ENCODE data around the gene CXCR5. TPM values are rescaled to one million over a fixed set of nuclear protein-coding genes. Genes with fewer than 3 reads are reported as not detected.

Gene CXCR5
- total and polyA plus RNA-seq, 10 of the 15 experiments (the other 5 are each of a cell fraction or from before 2014, with no cell fraction given) = 0.03 to 0.63 (median 0.25) TPM

DNA sequence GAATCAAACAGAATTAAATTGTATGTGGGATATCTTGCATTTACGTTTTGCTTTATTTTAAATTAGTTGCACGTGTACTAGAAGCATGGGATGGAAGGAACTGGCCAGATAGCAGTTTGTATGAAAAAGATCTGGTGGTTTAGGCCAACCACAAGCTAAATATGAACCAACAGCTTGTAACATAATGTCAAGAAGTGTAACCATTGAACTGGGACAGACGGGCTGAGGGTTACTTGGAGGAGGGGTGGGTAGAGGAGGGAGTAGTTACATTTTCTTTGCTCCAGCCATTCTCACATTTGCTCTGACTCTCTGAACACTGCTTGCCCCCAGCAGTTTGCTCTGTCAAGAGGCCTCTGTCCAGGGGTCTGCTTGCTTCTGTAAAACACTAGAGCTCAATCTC, 31.7 kb upstream of the CXCR5 start (continued):
- TF ChIP-seq, protein P1, sequence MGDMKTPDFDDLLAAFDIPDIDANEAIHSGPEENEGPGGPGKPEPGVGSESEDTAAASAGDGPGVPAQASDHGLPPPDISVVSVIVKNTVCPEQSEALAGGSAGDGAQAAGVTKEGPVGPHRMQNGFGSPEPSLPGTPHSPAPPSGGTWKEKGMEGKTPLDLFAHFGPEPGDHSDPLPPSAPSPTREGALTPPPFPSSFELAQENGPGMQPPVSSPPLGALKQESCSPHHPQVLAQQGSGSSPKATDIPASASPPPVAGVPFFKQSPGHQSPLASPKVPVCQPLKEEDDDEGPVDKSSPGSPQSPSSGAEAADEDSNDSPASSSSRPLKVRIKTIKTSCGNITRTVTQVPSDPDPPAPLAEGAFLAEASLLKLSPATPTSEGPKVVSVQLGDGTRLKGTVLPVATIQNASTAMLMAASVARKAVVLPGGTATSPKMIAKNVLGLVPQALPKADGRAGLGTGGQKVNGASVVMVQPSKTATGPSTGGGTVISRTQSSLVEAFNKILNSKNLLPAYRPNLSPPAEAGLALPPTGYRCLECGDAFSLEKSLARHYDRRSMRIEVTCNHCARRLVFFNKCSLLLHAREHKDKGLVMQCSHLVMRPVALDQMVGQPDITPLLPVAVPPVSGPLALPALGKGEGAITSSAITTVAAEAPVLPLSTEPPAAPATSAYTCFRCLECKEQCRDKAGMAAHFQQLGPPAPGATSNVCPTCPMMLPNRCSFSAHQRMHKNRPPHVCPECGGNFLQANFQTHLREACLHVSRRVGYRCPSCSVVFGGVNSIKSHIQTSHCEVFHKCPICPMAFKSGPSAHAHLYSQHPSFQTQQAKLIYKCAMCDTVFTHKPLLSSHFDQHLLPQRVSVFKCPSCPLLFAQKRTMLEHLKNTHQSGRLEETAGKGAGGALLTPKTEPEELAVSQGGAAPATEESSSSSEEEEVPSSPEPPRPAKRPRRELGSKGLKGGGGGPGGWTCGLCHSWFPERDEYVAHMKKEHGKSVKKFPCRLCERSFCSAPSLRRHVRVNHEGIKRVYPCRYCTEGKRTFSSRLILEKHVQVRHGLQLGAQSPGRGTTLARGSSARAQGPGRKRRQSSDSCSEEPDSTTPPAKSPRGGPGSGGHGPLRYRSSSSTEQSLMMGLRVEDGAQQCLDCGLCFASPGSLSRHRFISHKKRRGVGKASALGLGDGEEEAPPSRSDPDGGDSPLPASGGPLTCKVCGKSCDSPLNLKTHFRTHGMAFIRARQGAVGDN (IDR thresholded peaks at IDR 0.05) = no peak
- TF ChIP-seq TCF7 (IDR thresholded peaks at IDR 0.05; ENCODE audit: borderline replicate concordance) (no peak), BCL11A (IDR thresholded peaks at IDR 0.05; ENCODE audit: low read depth, low read length) (peak; percentile 34; the same call in 1 of the 2 replicates), DPF2 (IDR thresholded peaks at IDR 0.05) (no peak), TBL1XR1 (IDR thresholded peaks at IDR 0.05; ENCODE audit: low read depth, low read length) (no peak), SMC3 (IDR thresholded peaks at IDR 0.05; ENCODE audit: borderline replicate concordance, low read length) (no peak), MEF2B (IDR thresholded peaks at IDR 0.05; ENCODE audit: partially characterized antibody, poor library complexity, severe bottlenecking) (peak; percentile 51), CEBPB (IDR thresholded peaks at IDR 0.05; ENCODE audit: borderline replicate concordance in 1 of 2, low read depth in 2 of 2, low read length in 2 of 2) (no peak), MTA2 (IDR thresholded peaks at IDR 0.05; ENCODE audit: low read depth) (no peak), KAT2A (conservative IDR thresholded peaks at IDR 0.05; ENCODE audit: control insufficient read depth, low read depth, low read length) (no peak), LARP7 (IDR thresholded peaks at IDR 0.05) (no peak; the same call in 1 of the 2 replicates)
- TF ChIP-seq, protein P2, sequence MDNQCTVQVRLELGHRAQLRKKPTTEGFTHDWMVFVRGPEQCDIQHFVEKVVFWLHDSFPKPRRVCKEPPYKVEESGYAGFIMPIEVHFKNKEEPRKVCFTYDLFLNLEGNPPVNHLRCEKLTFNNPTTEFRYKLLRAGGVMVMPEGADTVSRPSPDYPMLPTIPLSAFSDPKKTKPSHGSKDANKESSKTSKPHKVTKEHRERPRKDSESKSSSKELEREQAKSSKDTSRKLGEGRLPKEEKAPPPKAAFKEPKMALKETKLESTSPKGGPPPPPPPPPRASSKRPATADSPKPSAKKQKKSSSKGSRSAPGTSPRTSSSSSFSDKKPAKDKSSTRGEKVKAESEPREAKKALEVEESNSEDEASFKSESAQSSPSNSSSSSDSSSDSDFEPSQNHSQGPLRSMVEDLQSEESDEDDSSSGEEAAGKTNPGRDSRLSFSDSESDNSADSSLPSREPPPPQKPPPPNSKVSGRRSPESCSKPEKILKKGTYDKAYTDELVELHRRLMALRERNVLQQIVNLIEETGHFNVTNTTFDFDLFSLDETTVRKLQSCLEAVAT (IDR thresholded peaks at IDR 0.05) = no peak
- TF ChIP-seq, protein P3, sequence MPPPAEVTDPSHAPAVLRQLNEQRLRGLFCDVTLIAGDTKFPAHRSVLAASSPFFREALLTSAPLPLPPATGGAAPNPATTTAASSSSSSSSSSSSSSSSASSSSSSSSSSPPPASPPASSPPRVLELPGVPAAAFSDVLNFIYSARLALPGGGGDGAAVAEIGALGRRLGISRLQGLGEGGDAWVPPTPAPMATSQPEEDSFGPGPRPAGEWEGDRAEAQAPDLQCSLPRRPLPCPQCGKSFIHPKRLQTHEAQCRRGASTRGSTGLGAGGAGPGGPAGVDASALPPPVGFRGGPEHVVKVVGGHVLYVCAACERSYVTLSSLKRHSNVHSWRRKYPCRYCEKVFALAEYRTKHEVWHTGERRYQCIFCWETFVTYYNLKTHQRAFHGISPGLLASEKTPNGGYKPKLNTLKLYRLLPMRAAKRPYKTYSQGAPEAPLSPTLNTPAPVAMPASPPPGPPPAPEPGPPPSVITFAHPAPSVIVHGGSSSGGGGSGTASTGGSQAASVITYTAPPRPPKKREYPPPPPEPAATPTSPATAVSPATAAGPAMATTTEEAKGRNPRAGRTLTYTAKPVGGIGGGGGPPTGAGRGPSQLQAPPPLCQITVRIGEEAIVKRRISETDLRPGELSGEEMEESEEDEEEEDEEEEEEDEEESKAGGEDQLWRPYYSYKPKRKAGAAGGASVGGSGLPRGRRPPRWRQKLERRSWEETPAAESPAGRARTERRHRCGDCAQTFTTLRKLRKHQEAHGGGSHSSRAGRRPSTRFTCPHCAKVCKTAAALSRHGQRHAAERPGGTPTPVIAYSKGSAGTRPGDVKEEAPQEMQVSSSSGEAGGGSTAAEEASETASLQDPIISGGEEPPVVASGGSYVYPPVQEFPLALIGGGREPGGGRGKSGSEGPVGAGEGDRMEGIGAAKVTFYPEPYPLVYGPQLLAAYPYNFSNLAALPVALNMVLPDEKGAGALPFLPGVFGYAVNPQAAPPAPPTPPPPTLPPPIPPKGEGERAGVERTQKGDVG (CRISPR knock-in tag; IDR thresholded peaks at IDR 0.05) = no peak
